Stimulated activated naive CD8-positive, alpha-beta T cell treated with anti-CD3 and anti-CD28 coated beads, Interleukin-15, amount 100 ng/mL, for 72 hours (primary cell): ENCODE measurements around the gene KIAA1549.

ENCODE experiments used
- ATAC-seq: fragments of 150-1000 bp; cut with Tn5 transposase; 2 replicates; pipeline ENCODE4 v1.10.0; 2021; ENCODE audit warnings: mild to moderate bottlenecking, moderate library complexity
- DNase-seq, 2 donors: peaks; one replicate each; pipeline ENCODE4 v3.0.0; 2021 to 2022
- H3K27ac Mint-ChIP-seq, 2 donors: one replicate each; pipeline ENCODE4 v1.8.0; 2022; ENCODE audit warnings: mild to moderate bottlenecking in 2 of 2, mixed read lengths in 2 of 2, moderate library complexity in 2 of 2
- H3K27me3 Mint-ChIP-seq: one replicate; pipeline ENCODE4 v1.8.0; 2022; ENCODE audit warnings: mixed read lengths
- H3K4me1 Mint-ChIP-seq: one replicate; pipeline ENCODE4 v1.8.0; 2022; ENCODE audit warnings: mild to moderate bottlenecking, mixed read lengths
- H3K4me3 Mint-ChIP-seq, 2 donors: one replicate each; pipeline ENCODE4 v1.8.0; 2022; ENCODE audit warnings: mild to moderate bottlenecking in 2 of 2, mixed read lengths in 2 of 2, moderate library complexity in 1 of 2
- H3K9me3 Mint-ChIP-seq, 2 donors: one replicate each; pipeline ENCODE4 v1.8.0; 2022; ENCODE audit warnings: mixed read lengths in 2 of 2

The KIAA1549 gene

DNA sequence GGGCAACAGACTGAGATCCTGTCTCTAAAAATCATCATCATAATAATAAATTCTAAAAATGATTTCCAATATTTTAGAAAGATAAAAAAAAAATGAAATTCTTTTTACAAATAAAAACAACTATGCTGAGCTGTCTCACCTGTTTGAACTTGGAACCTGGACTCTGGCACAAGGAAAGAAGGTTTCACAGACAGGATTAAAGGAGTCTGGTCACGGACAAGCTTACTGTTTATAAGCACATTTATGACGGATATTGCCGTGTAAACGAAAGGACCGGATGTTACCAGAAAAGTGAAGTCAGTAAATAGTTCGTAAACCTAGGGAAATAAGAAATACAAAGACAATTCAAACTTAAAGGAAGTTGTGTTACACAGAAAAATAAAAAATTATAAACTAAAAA lies 70.2 kb downstream of the KIAA1549 start:
- peaks cover 20% of the 10 kb centered on the region for H3K27me3 Mint-ChIP-seq
- H3K4me1 Mint-ChIP-seq, result peaks cover 3% of the 10 kb centered on the region
- no peak overlapping the region for H3K4me3 Mint-ChIP-seq
- no peak for DNase-seq
- no peaks in the 10 kb centered on the region for H3K9me3 Mint-ChIP-seq
- ATAC-seq, result no peak
- H3K27ac Mint-ChIP-seq, result no peak overlapping the region

DNA sequence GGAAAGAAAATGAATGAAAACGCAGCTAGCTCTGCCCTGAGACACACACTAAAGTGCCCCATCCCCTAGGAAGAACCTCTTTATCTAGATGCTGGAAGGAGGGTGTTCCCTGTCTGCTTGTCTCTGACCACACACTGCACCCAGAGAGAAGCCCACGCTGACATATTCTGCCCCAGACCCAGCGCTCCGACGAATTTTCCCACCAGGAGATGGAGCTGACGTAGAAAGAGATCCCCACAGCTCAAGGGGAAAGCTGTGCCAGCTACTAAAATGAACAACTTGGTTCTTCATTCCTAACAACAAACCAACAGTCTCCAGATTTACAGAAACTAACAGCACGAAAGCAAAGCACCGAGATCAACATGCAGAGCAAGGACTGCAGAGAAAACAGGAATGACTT lies 73.3 kb downstream of the KIAA1549 start:
- no peak for DNase-seq
- Mint-ChIP-seq H3K27me3 (peaks cover 23% of the 10 kb centered on the region), H3K4me1 (peaks cover 30% of the 10 kb centered on the region), H3K27ac (no peak overlapping the region), H3K4me3 (no peak overlapping the region), H3K9me3 (no peaks in the 10 kb centered on the region)
- no peak for ATAC-seq

DNA sequence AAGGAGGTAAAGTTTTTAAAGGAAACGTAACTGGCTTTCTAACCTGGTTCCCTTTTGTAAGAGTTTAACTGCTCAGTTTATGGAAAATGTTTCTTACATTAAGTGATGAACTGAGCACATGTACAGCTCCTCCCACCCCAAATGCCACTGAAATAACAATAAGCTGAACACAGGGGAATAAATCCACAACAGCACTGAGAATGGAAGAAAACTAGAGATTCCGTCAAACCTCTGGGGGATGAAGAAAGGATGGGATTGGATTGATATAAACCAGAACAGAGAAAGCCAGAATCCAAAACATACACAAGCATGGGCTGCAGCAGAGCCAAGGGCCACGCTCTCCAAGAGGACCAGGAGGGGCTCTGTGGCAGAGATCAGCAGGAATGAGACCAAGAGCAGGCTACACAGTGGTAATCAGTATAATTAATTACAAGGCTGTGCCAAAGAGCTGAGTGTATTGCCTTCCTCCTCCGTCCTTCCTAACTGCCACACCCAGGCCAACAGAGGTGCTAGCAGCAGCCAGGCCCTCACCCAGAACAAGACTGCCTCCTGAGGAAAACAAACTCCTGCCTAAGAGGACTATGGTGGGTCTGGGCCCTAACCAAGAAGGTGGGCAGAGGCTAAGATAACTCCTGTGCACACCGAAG lies 73.9 kb downstream of the KIAA1549 start:
- no peak overlapping the region for H3K27ac Mint-ChIP-seq

DNA sequence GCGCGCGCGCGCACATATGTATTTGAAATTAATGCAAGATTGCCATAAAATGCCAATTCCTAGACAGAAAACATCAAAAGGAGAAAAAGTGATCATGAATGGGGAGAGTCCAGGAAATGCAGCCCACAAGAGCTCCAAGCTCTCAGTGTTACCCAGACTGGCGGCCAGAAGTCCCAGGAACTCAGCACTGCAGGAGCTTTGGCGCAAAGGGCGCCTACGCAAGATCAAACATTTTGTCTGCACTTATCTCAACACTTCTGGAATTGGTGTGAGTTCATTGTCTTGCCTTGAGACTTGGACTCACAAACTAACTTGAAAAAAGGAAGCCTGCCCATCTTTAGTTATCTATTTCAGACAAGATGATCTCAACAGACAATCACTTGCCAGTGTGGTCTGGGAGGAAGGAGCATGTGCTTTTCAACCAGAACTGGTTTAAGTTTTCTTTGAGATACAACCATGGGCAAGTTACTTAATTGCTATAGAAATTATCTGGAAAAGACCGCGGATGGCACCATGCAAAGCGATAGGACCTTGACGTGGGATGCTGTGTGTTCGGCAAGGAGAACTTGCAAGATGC lies 77.2 kb downstream of the KIAA1549 start:
- peaks cover 68% of the 10 kb centered on the region for H3K4me1 Mint-ChIP-seq
- peak overlapping the region; percentile 82 to 84 for H3K4me3 Mint-ChIP-seq
- no peak for DNase-seq
- peak overlapping the region in 1 of 2 donors; percentile 21 for H3K27ac Mint-ChIP-seq
- peaks cover 31% of the 10 kb centered on the region for H3K27me3 Mint-ChIP-seq
- no peak for ATAC-seq
- no peaks in the 10 kb centered on the region for H3K9me3 Mint-ChIP-seq

More for the DNA sequence above, 73.9 kb downstream of the KIAA1549 start:
- no peak overlapping the region for H3K4me3 Mint-ChIP-seq
- H3K4me1 Mint-ChIP-seq, result peaks cover 35% of the 10 kb centered on the region
- DNase-seq, result no peak
- H3K27me3 Mint-ChIP-seq, result peaks cover 22% of the 10 kb centered on the region
- no peak for ATAC-seq
- no peaks in the 10 kb centered on the region for H3K9me3 Mint-ChIP-seq

DNA sequence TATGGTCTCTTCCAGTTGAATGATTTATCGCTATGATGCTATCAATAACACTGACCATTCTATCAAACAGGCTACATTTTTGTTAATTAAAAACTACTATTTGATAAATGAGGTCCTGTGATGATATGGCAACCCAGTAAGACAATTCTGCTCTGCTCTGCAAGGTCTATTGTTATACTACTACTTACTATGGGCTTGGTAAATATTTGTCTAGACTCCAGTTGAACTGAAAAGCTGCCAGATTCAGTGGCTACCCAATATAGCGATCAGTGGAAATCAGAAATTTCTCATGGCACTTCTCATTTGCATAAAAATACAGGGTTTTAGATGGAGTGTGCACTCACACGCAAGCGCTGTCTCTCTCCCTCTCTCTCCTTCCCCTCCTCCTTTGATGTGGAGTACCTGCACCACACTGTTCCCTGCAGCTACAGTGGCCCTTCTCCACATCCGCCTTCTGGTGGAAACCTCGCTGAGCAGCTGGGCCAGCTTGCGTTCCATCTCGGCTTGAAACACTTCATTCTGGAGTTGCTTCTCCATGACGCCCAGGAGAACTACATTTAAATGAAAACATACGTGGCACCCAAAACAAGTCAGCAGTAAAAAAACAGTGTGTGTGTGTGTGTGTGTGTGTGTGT lies 77.9 kb downstream of the KIAA1549 start:
- H3K4me1 Mint-ChIP-seq, result peaks cover 75% of the 10 kb centered on the region
- peak; percentile 70 to 86 for DNase-seq
- H3K9me3 Mint-ChIP-seq, result no peaks in the 10 kb centered on the region
- peak overlapping the region; percentile 7 to 21 for H3K27ac Mint-ChIP-seq
- H3K4me3 Mint-ChIP-seq, result peak overlapping the region; percentile 82 to 84
- peaks cover 31% of the 10 kb centered on the region for H3K27me3 Mint-ChIP-seq
- peak; percentile 99 for ATAC-seq

DNA sequence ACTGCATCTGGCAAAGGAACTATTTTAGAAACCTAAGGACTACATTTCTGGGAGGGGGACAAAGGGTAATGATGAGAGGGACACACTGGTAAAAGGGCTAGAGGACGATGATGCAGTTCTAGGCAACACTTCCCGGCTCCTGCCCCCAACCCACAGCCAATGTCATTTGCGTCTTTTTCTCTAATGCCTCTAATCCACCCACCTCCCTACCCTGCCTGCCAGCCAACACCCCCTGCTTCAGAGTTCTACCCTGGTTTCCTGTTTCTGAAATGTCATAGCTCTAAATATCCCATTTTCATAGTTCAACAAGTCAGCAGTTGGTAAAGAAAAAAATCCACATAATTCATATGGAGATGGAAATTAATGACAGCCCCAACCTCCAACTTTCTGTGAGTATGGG lies 79.0 kb downstream of the KIAA1549 start:
- DNase-seq (peak in 1 of 2 donors; percentile 27), ATAC-seq (peak; percentile 44)
- peak overlapping the region; percentile 82 to 84 for H3K4me3 Mint-ChIP-seq
- H3K4me1 Mint-ChIP-seq, result peaks cover 86% of the 10 kb centered on the region
- no peaks in the 10 kb centered on the region for H3K9me3 Mint-ChIP-seq
- peaks cover 30% of the 10 kb centered on the region for H3K27me3 Mint-ChIP-seq
- H3K27ac Mint-ChIP-seq, result peak overlapping the region in 1 of 2 donors; percentile 64

DNA sequence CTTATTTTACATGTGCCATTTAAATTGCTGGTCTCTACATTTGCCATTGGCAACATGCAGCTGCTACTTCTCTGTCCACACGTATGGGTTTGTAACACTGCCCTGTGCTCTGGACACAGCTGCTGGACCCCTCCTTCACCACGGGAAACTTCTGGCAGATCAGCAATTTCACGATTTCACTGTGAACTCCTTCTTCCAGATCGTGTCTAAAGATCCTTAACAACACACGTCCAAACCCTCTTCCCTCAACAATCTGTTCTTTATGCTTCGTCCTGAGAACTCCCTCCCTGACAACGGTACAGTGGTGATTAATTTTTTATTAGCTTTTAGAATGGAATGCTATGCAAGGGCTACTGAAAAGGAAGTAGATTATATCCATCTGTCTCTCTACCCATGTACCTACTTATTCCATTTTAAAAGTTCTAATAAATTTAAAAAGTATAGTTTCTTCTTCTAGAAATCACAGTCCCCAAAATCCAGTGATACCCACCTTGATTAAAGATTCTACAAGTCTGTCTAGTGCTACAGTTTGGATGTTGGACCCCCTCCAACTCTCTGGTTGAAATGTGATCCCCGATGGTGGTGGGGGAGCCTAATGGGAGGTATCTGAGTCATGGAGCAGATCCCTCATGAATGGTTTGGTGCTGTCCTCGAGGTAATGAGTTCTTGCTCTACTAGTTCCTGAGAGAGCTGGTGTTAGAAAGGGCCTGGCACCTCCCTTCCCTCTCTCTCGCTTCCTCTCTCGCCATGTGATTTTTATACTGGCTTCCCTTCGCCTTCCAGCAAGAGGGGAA lies 81.0 kb downstream of the KIAA1549 start:
- Mint-ChIP-seq H3K4me1 (peaks cover 82% of the 10 kb centered on the region), H3K27ac (no peak overlapping the region), H3K9me3 (no peaks in the 10 kb centered on the region), H3K4me3 (no peak overlapping the region), H3K27me3 (peaks cover 19% of the 10 kb centered on the region)
- ATAC-seq (no peak), DNase-seq (no peak)

DNA sequence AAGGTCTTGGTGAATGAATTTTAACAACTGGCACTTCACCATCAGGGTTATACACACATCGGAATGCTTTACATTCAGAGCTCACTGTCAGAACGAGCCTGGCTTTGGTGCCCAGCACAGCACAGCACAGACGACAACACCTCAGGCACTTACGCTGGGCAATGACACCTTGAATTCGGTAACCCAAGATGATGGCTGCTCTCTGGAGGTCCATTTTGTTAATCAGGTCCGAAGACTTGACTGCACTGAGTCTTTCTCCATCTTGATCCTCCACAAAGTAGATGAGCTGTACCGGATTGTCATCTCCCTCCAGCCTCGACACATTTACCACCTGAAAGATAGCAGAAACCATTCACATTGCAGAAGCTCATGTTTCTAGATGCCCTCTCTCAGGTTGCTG lies 82.4 kb downstream of the KIAA1549 start:
- Mint-ChIP-seq H3K4me3 (no peak overlapping the region), H3K27me3 (peaks cover 31% of the 10 kb centered on the region), H3K9me3 (no peaks in the 10 kb centered on the region), H3K27ac (no peak overlapping the region), H3K4me1 (peaks cover 69% of the 10 kb centered on the region)
- DNase-seq (no peak), ATAC-seq (no peak)

DNA sequence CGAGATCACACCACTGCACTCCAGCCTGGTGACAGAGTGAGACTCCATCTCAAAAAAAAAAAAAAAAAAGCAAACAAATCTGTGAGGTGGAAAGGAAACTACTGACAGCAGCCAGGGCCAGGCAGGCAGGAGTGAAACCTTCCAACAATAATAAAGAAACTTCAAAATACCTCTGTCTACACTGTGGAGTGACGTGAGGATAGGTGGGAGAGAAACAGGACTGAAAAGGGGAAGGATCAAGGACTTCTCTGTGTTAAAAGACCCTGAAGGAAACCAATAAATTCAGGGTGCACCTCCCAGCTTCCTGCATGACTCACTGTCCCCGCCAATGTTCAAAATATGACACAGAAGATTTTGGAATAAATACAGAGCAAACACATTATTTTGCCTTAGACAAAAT lies 82.9 kb downstream of the KIAA1549 start:
- Mint-ChIP-seq H3K4me1 (peaks cover 63% of the 10 kb centered on the region), H3K27ac (peak overlapping the region in 1 of 2 donors; percentile 76), H3K27me3 (peaks cover 31% of the 10 kb centered on the region), H3K9me3 (no peaks in the 10 kb centered on the region), H3K4me3 (peak overlapping the region; percentile 64 to 70)
- DNase-seq (peak in 1 of 2 donors; percentile 19), ATAC-seq (peak; percentile 76)

DNA sequence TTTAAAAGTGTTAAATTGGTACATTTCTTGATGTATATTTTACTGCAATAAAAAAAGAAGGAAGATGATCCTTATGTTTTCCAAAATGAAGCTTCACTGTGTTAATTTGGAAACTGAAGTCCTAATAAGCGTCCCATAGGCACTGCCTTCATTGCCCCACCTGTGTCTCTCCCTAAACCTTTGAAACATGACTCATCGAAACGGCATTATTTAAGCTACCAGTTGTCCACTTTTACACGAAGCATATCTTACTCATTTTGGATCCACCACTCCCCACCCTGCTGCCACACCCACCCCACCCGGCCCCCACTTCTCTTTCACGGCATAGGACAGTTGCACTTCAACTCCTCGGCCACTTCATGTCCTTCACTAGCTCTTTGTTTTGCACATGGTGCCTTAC lies 85.5 kb downstream of the KIAA1549 start:
- H3K4me1 Mint-ChIP-seq, result peaks cover 44% of the 10 kb centered on the region

DNA sequence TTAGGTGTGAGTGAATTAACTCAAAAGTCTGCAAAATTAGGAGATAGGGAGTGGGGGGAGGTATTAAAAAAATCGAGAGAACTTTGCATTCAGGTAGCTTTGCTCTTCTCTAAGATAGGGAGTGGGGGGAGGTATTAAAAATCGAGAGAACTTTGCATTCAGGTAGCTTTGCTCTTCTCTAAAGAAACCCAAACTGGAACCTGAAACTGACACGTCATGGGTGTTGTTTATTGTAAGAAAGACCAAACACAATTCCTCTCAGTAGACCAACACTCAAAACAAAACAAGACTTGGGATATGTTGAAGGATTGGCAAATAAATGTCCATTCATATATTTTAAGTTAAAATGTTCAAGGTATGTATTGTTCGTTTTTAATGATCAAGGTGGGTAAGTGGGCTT lies 87.9 kb downstream of the KIAA1549 start:
- DNase-seq (no peak), ATAC-seq (no peak)
- Mint-ChIP-seq H3K27me3 (peaks cover 15% of the 10 kb centered on the region), H3K9me3 (no peaks in the 10 kb centered on the region), H3K4me3 (no peak overlapping the region), H3K4me1 (peaks cover 20% of the 10 kb centered on the region), H3K27ac (no peak overlapping the region)

More for the DNA sequence above, 85.5 kb downstream of the KIAA1549 start:
- ATAC-seq (no peak), DNase-seq (no peak)
- Mint-ChIP-seq H3K9me3 (no peaks in the 10 kb centered on the region), H3K27me3 (peaks cover 28% of the 10 kb centered on the region), H3K27ac (no peak overlapping the region), H3K4me3 (no peak overlapping the region)

DNA sequence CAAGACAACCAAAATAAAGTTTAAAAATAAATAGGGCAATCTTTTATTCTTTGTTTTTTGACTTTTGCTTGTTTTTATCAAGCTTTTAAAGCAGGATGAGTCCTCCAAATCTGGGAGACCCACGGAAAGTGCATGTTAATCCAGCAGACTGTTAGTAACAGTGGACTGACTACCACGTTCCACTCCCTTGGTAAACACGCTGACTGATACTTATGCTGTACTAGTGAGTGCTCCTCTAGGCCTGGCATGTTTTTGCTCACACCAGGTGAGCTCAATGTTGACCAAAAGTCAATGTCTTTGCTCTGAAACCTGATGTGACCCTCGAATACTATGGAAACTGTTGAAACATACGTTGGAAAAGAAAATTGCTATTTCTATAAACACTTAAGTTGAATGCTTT lies 88.4 kb downstream of the KIAA1549 start:
- no peak overlapping the region for H3K27ac Mint-ChIP-seq
- ATAC-seq, result no peak
- no peaks in the 10 kb centered on the region for H3K9me3 Mint-ChIP-seq

DNA sequence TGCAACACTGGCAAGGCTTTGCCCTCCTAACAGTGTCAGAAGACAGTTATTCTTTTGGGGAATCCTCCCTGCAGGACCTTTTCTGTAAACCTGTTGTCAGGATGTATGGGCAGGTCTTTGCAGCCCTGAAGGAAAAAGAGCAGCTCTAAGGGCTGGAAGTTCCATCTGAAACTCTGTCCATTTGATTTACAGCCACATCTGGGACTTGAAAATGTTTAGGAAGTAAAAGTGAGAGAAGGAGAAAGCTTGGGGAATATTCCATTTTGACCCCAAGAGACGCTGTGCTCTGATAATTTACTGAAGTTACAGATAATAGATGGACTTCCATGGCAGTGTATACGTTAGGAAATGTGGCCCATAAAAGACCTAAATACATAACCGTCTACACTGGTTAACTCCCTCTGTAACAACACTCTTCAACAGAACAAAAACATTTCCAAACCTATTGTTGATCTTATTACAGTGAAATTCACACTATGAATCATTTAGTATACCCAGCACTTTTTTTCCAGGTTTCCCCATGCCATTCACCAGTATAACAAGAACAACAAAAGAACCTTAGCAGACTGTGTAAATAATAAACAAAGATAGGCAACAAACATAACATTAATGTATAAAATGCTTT lies 89.1 kb downstream of the KIAA1549 start:
- Mint-ChIP-seq H3K9me3 (no peaks in the 10 kb centered on the region), H3K4me3 (no peak overlapping the region), H3K4me1 (peaks cover 15% of the 10 kb centered on the region), H3K27ac (no peak overlapping the region), H3K27me3 (peaks cover 15% of the 10 kb centered on the region)
- DNase-seq (no peak), ATAC-seq (no peak)

More for the DNA sequence above, 88.4 kb downstream of the KIAA1549 start:
- H3K4me3 Mint-ChIP-seq, result no peak overlapping the region
- H3K27me3 Mint-ChIP-seq, result peaks cover 15% of the 10 kb centered on the region
- DNase-seq, result no peak
- peaks cover 16% of the 10 kb centered on the region for H3K4me1 Mint-ChIP-seq

DNA sequence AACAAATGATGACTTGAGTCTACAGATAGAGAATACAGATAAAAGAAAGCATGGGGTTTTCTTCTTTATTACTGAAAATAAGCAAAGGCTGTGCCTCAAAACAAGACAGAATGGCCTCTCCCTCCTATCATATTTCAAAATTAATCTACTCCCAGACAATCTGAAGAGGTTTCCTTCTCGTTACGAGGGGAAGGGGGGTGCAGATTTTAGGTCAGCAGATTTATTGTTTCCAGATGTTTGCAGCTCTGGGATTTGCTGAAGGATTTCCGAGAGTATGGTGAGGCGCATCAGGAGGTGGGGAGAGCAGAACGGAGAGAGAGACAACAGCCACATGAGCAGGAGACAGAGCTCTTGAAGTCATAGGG lies 89.8 kb downstream of the KIAA1549 start:
- Mint-ChIP-seq H3K4me3 (no peak overlapping the region), H3K27ac (no peak overlapping the region), H3K27me3 (peaks cover 15% of the 10 kb centered on the region), H3K9me3 (no peaks in the 10 kb centered on the region), H3K4me1 (peaks cover 14% of the 10 kb centered on the region)
- ATAC-seq (no peak), DNase-seq (no peak)
